ENCODE results near the gene NTM.

The NTM gene

DNA sequence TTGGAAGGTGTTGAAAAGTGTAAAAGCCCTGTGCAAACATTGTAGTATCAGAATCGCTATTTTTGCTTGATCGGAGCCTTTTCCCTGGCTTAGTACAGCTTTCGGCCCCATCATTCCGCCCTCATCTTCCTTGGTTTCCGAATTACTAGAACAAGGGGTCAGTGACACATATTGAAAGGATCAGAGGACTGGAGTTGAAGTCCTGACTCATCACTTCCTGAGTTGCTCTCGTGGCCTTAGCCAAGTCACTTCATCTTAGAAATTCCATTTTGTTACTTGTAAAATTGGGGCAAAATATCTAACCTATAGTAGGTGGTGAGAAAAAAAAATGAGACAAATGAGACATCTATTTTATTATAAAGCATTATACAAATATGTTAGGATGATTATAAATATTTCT, 375.0 kb downstream of the NTM start:
- DNase-seq (ENCODE audit: low spot score) (no peak), ATAC-seq (ENCODE audit: low read depth) (0 out of 3 replicates have a peak, but pooled peaks have one; percentile 35)
- no peak overlapping the region for H3K4me3 ChIP-seq (ENCODE audit: severe bottlenecking)
- H3K36me3 ChIP-seq (ENCODE audit: low read depth): no peaks in the 10 kb centered on the region
- H3K4me1 ChIP-seq (ENCODE audit: insufficient read depth, poor library complexity, severe bottlenecking): no peaks in the 10 kb centered on the region
- TF ChIP-seq, protein P1, sequence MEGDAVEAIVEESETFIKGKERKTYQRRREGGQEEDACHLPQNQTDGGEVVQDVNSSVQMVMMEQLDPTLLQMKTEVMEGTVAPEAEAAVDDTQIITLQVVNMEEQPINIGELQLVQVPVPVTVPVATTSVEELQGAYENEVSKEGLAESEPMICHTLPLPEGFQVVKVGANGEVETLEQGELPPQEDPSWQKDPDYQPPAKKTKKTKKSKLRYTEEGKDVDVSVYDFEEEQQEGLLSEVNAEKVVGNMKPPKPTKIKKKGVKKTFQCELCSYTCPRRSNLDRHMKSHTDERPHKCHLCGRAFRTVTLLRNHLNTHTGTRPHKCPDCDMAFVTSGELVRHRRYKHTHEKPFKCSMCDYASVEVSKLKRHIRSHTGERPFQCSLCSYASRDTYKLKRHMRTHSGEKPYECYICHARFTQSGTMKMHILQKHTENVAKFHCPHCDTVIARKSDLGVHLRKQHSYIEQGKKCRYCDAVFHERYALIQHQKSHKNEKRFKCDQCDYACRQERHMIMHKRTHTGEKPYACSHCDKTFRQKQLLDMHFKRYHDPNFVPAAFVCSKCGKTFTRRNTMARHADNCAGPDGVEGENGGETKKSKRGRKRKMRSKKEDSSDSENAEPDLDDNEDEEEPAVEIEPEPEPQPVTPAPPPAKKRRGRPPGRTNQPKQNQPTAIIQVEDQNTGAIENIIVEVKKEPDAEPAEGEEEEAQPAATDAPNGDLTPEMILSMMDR (IDR thresholded peaks at IDR 0.05; ENCODE audit: poor library complexity, severe bottlenecking): no peak
- no peak overlapping the region for H3K27ac ChIP-seq (ENCODE audit: poor library complexity, severe bottlenecking)
- peaks cover 30% of the 10 kb centered on the region for H3K27me3 ChIP-seq (ENCODE audit: insufficient read depth, poor library complexity, severe bottlenecking)
- H3K9me3 ChIP-seq (ENCODE audit: severe bottlenecking): no peaks in the 10 kb centered on the region

DNA sequence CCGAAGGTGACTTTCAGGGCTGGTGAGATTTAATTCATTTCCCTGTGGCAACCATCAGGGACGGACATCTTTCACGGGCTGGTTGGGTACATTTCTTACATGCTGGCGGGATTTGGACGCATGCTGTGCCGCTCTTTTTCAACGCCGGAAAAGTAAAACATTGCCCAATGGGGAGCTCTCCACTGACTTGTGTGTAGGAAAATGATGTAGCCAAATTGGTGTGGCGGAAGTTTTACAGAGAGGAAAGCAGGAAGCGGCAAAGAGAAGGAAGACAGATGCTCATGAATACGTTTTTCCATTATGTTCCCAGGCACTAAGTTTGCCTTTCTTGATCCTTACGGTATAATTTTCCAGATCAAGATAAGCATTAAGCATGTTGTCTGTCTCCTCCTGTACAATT, 375.8 kb downstream of the NTM start:
- TF ChIP-seq, protein P1 (IDR thresholded peaks at IDR 0.05; ENCODE audit: poor library complexity, severe bottlenecking): no peak
- no peaks in the 10 kb centered on the region for H3K36me3 ChIP-seq (ENCODE audit: low read depth)
- no peak for DNase-seq (ENCODE audit: low spot score)

DNA sequence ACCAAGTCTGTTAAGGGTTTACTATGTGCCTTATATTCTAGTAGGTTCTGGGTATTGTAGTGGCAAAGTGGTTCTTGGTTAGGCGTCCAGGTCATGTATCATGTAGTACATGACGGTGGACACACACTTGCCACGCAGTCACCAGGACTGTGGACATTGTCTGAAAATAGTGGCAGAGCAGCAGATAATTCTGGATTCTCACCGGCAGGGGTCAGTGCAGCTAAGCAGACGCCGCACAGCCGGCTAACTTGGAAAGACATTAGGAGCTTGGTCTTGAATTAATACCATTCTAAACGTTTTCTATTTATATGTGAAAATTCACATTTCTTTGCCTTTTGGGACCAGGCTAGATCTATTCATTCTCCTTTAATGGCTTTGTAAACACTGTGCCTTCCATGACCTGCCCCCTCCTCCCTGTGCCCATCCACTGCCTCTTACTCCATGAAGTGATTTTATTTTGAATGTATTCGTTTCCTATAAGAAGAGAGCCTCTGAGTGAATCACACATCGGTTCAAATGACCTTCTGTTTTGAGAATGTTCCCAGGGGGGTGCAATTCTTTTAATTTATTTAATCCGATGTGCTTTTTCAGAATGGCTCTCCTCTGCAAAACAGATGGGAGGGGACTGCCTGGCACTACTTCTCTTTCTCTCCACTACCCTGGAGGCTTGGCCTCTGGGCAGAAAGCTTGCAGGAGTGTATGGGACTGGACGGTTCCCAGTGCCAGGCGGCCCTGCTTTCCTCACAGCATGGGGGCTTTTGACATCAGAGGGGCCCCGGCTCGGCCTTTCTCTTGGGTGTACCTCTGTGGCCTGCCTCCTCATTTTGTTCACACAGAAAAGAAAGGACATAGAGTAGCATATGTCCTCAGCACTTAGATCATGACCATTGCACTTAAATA, 378.0 kb downstream of the NTM start:
- TF ChIP-seq, protein P1 (IDR thresholded peaks at IDR 0.05; ENCODE audit: poor library complexity, severe bottlenecking): peak; percentile 89
- Histone ChIP-seq H3K27ac (ENCODE audit: poor library complexity, severe bottlenecking) (no peak overlapping the region), H3K27me3 (ENCODE audit: insufficient read depth, poor library complexity, severe bottlenecking) (peaks cover 9% of the 10 kb centered on the region), H3K36me3 (ENCODE audit: low read depth) (no peaks in the 10 kb centered on the region), H3K9me3 (ENCODE audit: severe bottlenecking) (no peaks in the 10 kb centered on the region), H3K4me1 (ENCODE audit: insufficient read depth, poor library complexity, severe bottlenecking) (no peaks in the 10 kb centered on the region), H3K4me3 (ENCODE audit: severe bottlenecking) (no peak overlapping the region)
- DNase-seq (ENCODE audit: low spot score) (no peak), ATAC-seq (ENCODE audit: low read depth) (peak; percentile 79)

More for the DNA sequence above, 375.8 kb downstream of the NTM start:
- no peaks in the 10 kb centered on the region for H3K4me1 ChIP-seq (ENCODE audit: insufficient read depth, poor library complexity, severe bottlenecking)
- no peak overlapping the region for H3K4me3 ChIP-seq (ENCODE audit: severe bottlenecking)
- H3K27ac ChIP-seq (ENCODE audit: poor library complexity, severe bottlenecking): no peak overlapping the region
- H3K27me3 ChIP-seq (ENCODE audit: insufficient read depth, poor library complexity, severe bottlenecking): peaks cover 23% of the 10 kb centered on the region
- no peak for ATAC-seq (ENCODE audit: low read depth)
- H3K9me3 ChIP-seq (ENCODE audit: severe bottlenecking): no peaks in the 10 kb centered on the region

DNA sequence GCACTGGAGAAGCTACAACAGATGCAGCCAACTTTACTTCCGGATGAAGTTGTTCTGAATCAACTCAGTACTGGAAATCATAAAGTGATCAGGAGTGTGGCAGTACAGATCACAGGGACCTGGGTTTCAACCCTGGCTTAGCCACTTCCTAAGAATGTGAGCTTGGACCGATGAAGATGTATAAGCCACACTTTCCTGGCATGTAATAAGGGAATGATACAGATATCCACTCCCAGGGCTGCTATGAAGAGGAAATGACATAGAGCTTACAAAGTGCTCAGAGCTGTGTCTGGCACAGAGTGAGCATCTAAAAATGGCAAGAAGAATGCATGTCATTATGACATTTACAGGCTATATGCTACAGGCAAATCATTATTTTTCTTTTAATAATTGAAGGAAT, 378.7 kb downstream of the NTM start:
- no peaks in the 10 kb centered on the region for H3K9me3 ChIP-seq (ENCODE audit: severe bottlenecking)
- H3K4me1 ChIP-seq (ENCODE audit: insufficient read depth, poor library complexity, severe bottlenecking): no peaks in the 10 kb centered on the region
- DNase-seq (ENCODE audit: low spot score): no peak
- H3K27me3 ChIP-seq (ENCODE audit: insufficient read depth, poor library complexity, severe bottlenecking): peaks cover 2% of the 10 kb centered on the region
- ATAC-seq (ENCODE audit: low read depth): peak; percentile 49; the same call in 2 of the 3 replicates
- no peaks in the 10 kb centered on the region for H3K36me3 ChIP-seq (ENCODE audit: low read depth)
- TF ChIP-seq, protein P1 (IDR thresholded peaks at IDR 0.05; ENCODE audit: poor library complexity, severe bottlenecking): no peak
- H3K4me3 ChIP-seq (ENCODE audit: severe bottlenecking): no peak overlapping the region
- H3K27ac ChIP-seq (ENCODE audit: poor library complexity, severe bottlenecking): no peak overlapping the region

DNA sequence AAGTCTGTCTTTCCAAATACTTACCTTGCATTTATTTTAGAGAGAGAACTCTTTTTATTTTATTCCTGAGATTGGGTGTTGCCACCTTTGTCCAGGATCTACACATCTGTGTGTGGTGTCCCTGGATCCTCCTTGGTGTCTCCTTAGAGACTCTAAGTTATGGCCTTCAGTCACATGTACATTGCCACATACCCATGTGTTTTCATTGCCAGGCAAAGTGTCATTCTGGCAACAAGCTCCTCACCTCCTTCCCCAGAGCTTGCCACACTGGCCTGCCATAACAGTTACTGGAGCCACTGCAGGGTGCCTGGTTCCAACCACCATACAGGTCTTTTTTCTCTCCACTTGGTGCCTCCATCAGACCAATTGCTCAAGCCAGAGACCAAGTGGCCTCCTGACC, 379.7 kb downstream of the NTM start:
- no peaks in the 10 kb centered on the region for H3K27me3 ChIP-seq (ENCODE audit: insufficient read depth, poor library complexity, severe bottlenecking)
- no peak overlapping the region for H3K27ac ChIP-seq (ENCODE audit: poor library complexity, severe bottlenecking)
- TF ChIP-seq, protein P1 (IDR thresholded peaks at IDR 0.05; ENCODE audit: poor library complexity, severe bottlenecking): no peak
- H3K36me3 ChIP-seq (ENCODE audit: low read depth): no peaks in the 10 kb centered on the region
- H3K4me3 ChIP-seq (ENCODE audit: severe bottlenecking): no peak overlapping the region
- no peaks in the 10 kb centered on the region for H3K9me3 ChIP-seq (ENCODE audit: severe bottlenecking)
- DNase-seq (ENCODE audit: low spot score) (no peak), ATAC-seq (ENCODE audit: low read depth) (no peak)
- no peaks in the 10 kb centered on the region for H3K4me1 ChIP-seq (ENCODE audit: insufficient read depth, poor library complexity, severe bottlenecking)
